KMS-11 (cell line): ENCODE results near the gene OPRL1.

ENCODE experiments used
- H2AFZ ChIP-seq: fragments of 200-600 bp; sonication (generic); 2 replicates; pipeline ENCODE4 v1.6.1; 2016; ENCODE audit warnings: antibody characterized with exemption, mixed run types, low read depth
- H3K27ac ChIP-seq: fragments of 200-600 bp; sonication (generic); 2 replicates; pipeline ENCODE4 v1.6.1; 2016; ENCODE audit warnings: mild to moderate bottlenecking, mixed run types
- H3K27me3 ChIP-seq: fragments of 200-600 bp; sonication (generic); 2 replicates; pipeline ENCODE4 v1.6.1; 2017; ENCODE audit warnings: mild to moderate bottlenecking, low read depth, mixed run types, moderate library complexity; ENCODE audit not compliant: insufficient read depth
- H3K36me3 ChIP-seq: fragments of 200-600 bp; sonication (generic); 2 replicates; pipeline ENCODE4 v1.6.1; 2017; ENCODE audit warnings: mild to moderate bottlenecking, mixed run types; ENCODE audit not compliant: insufficient read depth
- H3K4me1 ChIP-seq: fragments of 200-600 bp; sonication (generic); 2 replicates; pipeline ENCODE4 v1.6.1; 2016; ENCODE audit warnings: mild to moderate bottlenecking, low read depth, mixed run types; ENCODE audit not compliant: poor library complexity, severe bottlenecking
- H3K4me2 ChIP-seq: fragments of 200-600 bp; sonication (generic); 2 replicates; pipeline ENCODE4 v1.7.0; 2016; ENCODE audit warnings: mild to moderate bottlenecking, mixed run types
- H3K4me3 ChIP-seq: fragments of 200-600 bp; sonication (generic); IDR thresholded peaks from 2 replicates; pipeline ENCODE4 v1.6.1; 2017; ENCODE audit warnings: low read depth, low read length, mixed read lengths; ENCODE audit not compliant: insufficient read depth
- H3K79me2 ChIP-seq: fragments of 200-600 bp; sonication (generic); 2 replicates; pipeline ENCODE4 v1.6.1; 2016; ENCODE audit warnings: low read depth, mixed run types; ENCODE audit not compliant: insufficient read depth
- H3K9ac ChIP-seq: fragments of 200-600 bp; sonication (generic); 2 replicates; pipeline ENCODE4 v1.6.1; 2016; ENCODE audit warnings: mild to moderate bottlenecking, mixed run types
- H4K20me1 ChIP-seq: fragments of 200-600 bp; sonication (generic); 2 replicates; pipeline ENCODE4 v1.6.1; 2016; ENCODE audit warnings: mild to moderate bottlenecking, mixed run types; ENCODE audit not compliant: insufficient read depth
- CTCF ChIP-seq: fragments of 200-600 bp; sonication (generic); conservative IDR thresholded peaks from 2 replicates; pipeline ENCODE4 v1.6.1; 2017; ENCODE audit warnings: low read depth, mild to moderate bottlenecking, antibody characterized with exemption, low read length, moderate library complexity, mixed read lengths

The OPRL1 gene

GRCh38 chr20:64113444-64113775 is 33.5 kb downstream of the OPRL1 start:
- H3K9ac ChIP-seq: no peak overlapping the region
- H3K27me3 ChIP-seq: peaks cover 83% of the 10 kb centered on the region
- no peaks in the 10 kb centered on the region for H3K36me3 ChIP-seq
- H3K4me3 ChIP-seq: no peak overlapping the region
- H3K79me2 ChIP-seq: no peaks in the 10 kb centered on the region
- no peaks in the 10 kb centered on the region for H4K20me1 ChIP-seq
- no peak overlapping the region for H3K4me2 ChIP-seq
- H3K4me1 ChIP-seq: no peaks in the 10 kb centered on the region
- TF ChIP-seq CTCF: no peak
- no peak overlapping the region for H3K27ac ChIP-seq
- H2AFZ ChIP-seq: no peak overlapping the region

- no peak for TF ChIP-seq CTCF
- H3K79me2 ChIP-seq: no peaks in the 10 kb centered on the region
- no peak overlapping the region for H3K4me3 ChIP-seq
- no peaks in the 10 kb centered on the region for H3K36me3 ChIP-seq
- H3K4me1 ChIP-seq: no peaks in the 10 kb centered on the region
- H4K20me1 ChIP-seq: no peaks in the 10 kb centered on the region
- no peak overlapping the region for H3K9ac ChIP-seq
- no peak overlapping the region for H3K27ac ChIP-seq
- H3K27me3 ChIP-seq: peaks cover 79% of the 10 kb centered on the region
- no peak overlapping the region for H3K4me2 ChIP-seq
- H2AFZ ChIP-seq: no peak overlapping the region
These were observed 34.0 kb downstream of the OPRL1 start for GRCh38 chr20:64113796-64114355.

- no peak for TF ChIP-seq CTCF
- H3K79me2 ChIP-seq: no peaks in the 10 kb centered on the region
- peaks cover 76% of the 10 kb centered on the region for H3K27me3 ChIP-seq
- H3K4me2 ChIP-seq: no peak overlapping the region
- H3K36me3 ChIP-seq: no peaks in the 10 kb centered on the region
- no peak overlapping the region for H3K9ac ChIP-seq
- H3K4me1 ChIP-seq: no peaks in the 10 kb centered on the region
- no peaks in the 10 kb centered on the region for H4K20me1 ChIP-seq
- H2AFZ ChIP-seq: no peak overlapping the region
- H3K27ac ChIP-seq: no peak overlapping the region
- no peak overlapping the region for H3K4me3 ChIP-seq
These were observed 34.6 kb downstream of the OPRL1 start for GRCh38 chr20:64114356-64114971.

GRCh38 chr20:64115171-64115911 is 35.5 kb downstream of the OPRL1 start:
- Histone ChIP-seq H3K4me2 (no peak overlapping the region), H3K27me3 (peaks cover 70% of the 10 kb centered on the region), H3K36me3 (no peaks in the 10 kb centered on the region), H3K9ac (no peak overlapping the region), H3K4me3 (no peak overlapping the region), H3K27ac (no peak overlapping the region), H3K79me2 (no peaks in the 10 kb centered on the region), H2AFZ (no peak overlapping the region), H4K20me1 (no peaks in the 10 kb centered on the region), H3K4me1 (peaks cover 4% of the 10 kb centered on the region)
- TF ChIP-seq CTCF: no peak
